K562 (cell line): ENCODE measurements around the gene SS18. TPM values are rescaled to one million over a fixed set of nuclear protein-coding genes. Genes with fewer than 3 reads are reported as not detected.

Experiments used
- ATAC-seq: fragments of 200-7000 bp; cut with Tn5 transposase; 3 replicates; pipeline ENCODE4 v1.9.1; 2020; ENCODE audit warnings: moderate library complexity
- BruUV-seq: library from RNA; stranded (reverse); fragments of 400-500 nt; replicated peaks from 2 replicates; lab custom pipeline; 2021; lab: Mats Ljungman, UMichigan
- CTCF ChIA-PET: fragments of 300-600 bp; formaldehyde crosslinking; extraction: SDS; loops from one replicate; lab custom pipeline; 2021; ENCODE audit warnings: low intra/inter-chr PET ratio; lab: Yijun Ruan, JAX
- POLR2A ChIA-PET: fragments of 300-600, 350-650 bp; sonication (Branson Sonifier 250); formaldehyde crosslinking; extraction: SDS; loops from one replicate; lab custom pipeline; 2021; ENCODE audit warnings: antibody characterized with exemption, inconsistent platforms; lab: Yijun Ruan, JAX
- DNase-seq, 4 experiments: peaks; one replicate each; pipeline versions ENCODE4 v3.0.0 to v3.0.0-alpha.2; 2011 to 2018; ENCODE audit warnings: low spot score in 3 of 4, mixed read lengths in 3 of 4; ENCODE audit errors: extremely low read depth in 1 of 4
- FAIRE-seq: peaks from 2 replicates; lab custom pipeline; 2011; peaks lifted over from hg19 to GRCh38; lab: Jason Lieb, UNC
- H2AFZ ChIP-seq: 2 replicates; pipeline ENCODE4 v1.6.0; 2011; ENCODE audit warnings: low read depth, low read length, control low read depth, inconsistent platforms
- H3K27ac ChIP-seq: fragments of 200-600 bp; 3 replicates; pipeline ENCODE4 v1.8.0; 2011; ENCODE audit warnings: low read depth, mild to moderate bottlenecking, control low read depth, inconsistent platforms, low read length, moderate library complexity, mixed read lengths; ENCODE audit errors: extremely low read depth
- H3K27me3 ChIP-seq, 2 experiments: fragments of 300-600 bp in 1 of 2; 2 replicates in 1 of 2; 3 replicates in 1 of 2; pipeline versions ENCODE4 v1.6.0 to v1.8.0; 2011; ENCODE audit warnings: inconsistent platforms in 2 of 2, low read length in 2 of 2, mild to moderate bottlenecking in 1 of 2, mixed read lengths in 1 of 2, moderate library complexity in 1 of 2; ENCODE audit not compliant: control insufficient read depth in 2 of 2, insufficient read depth in 2 of 2
- H3K36me3 ChIP-seq: fragments of 300-600 bp; 3 replicates; pipeline ENCODE4 v1.8.0; 2011; ENCODE audit warnings: mild to moderate bottlenecking, low read length, inconsistent platforms; ENCODE audit not compliant: control insufficient read depth, insufficient read depth
- H3K4me1 ChIP-seq, 2 experiments: fragments of 200-600 bp in 1 of 2; replicated peaks in 1 of 2; 2 replicates in 1 of 2; 3 replicates in 1 of 2; pipeline versions ENCODE4 v1.5.1 to v1.8.0; 2011; ENCODE audit warnings: inconsistent platforms in 2 of 2, low read length in 2 of 2, mild to moderate bottlenecking in 1 of 2, mixed read lengths in 1 of 2, moderate library complexity in 1 of 2; ENCODE audit not compliant: control insufficient read depth in 2 of 2, insufficient read depth in 2 of 2
- H3K4me2 ChIP-seq: 2 replicates; pipeline ENCODE4 v1.6.1; 2011; ENCODE audit warnings: low read length, control low read depth, inconsistent platforms, mixed read lengths; ENCODE audit not compliant: insufficient read depth
- H3K4me3 ChIP-seq: fragments of 200-600 bp; sonication (generic), shearing (Covaris generic); 2 replicates; pipeline ENCODE4 v1.5.1; 2016; ENCODE audit warnings: control low read depth, inconsistent platforms
- H3K79me2 ChIP-seq: fragments of 200-600 bp; 3 replicates; pipeline ENCODE4 v1.8.0; 2011; ENCODE audit warnings: low read length, inconsistent platforms; ENCODE audit not compliant: control insufficient read depth, insufficient read depth
- H3K9ac ChIP-seq, 2 experiments: 2 replicates each; pipeline versions ENCODE4 v1.6.0 to v1.6.1; 2011; ENCODE audit warnings: low read depth in 2 of 2, low read length in 2 of 2, control low read depth in 1 of 2, inconsistent platforms in 1 of 2, mild to moderate bottlenecking in 1 of 2, mixed read lengths in 1 of 2; ENCODE audit not compliant: insufficient read depth in 1 of 2
- H3K9me1 ChIP-seq: one replicate; pipeline ENCODE4 v1.6.0; 2011; ENCODE audit warnings: inconsistent platforms, mild to moderate bottlenecking, low read length, moderate library complexity; ENCODE audit not compliant: control insufficient read depth, insufficient read depth
- H3K9me3 ChIP-seq: replicated peaks from 2 replicates; pipeline ENCODE4 v1.5.1; 2011; ENCODE audit warnings: low read depth, low read length, inconsistent platforms; ENCODE audit not compliant: control insufficient read depth, insufficient read depth
- H4K20me1 ChIP-seq: replicated peaks from 2 replicates; pipeline ENCODE4 v1.6.1; 2011; ENCODE audit warnings: low read length, inconsistent platforms, mixed read lengths; ENCODE audit not compliant: control insufficient read depth, insufficient read depth
- BMI1 ChIP-seq: fragments of 150-350 bp; IDR thresholded peaks from 2 replicates; pipeline ENCODE4 v1.6.1; 2014; ENCODE audit warnings: low read length
- BRF2 ChIP-seq: IDR thresholded peaks from 3 replicates; pipeline ENCODE4 v1.6.1; 2011; ENCODE audit warnings: borderline replicate concordance, mild to moderate bottlenecking; ENCODE audit not compliant: insufficient read length, insufficient read depth
- CREM ChIP-seq: IDR thresholded peaks from 2 replicates; pipeline ENCODE4 v1.6.1; 2014; ENCODE audit warnings: antibody characterized with exemption, low read depth
- DEAF1 ChIP-seq: fragments of 450-650 bp; formaldehyde crosslinking; IDR thresholded peaks from 2 replicates; pipeline ENCODE4 v1.4.0; 2020; ENCODE audit warnings: mild to moderate bottlenecking, moderate library complexity
- EHMT2 ChIP-seq: fragments of 450-650 bp; IDR thresholded peaks from 2 replicates; pipeline ENCODE4 v1.6.1; 2018; ENCODE audit warnings: antibody characterized with exemption
- FOXK2 ChIP-seq, 2 experiments: fragments of 450-650 bp; IDR thresholded peaks in 1 of 2; conservative IDR thresholded peaks in 1 of 2; 2 replicates each; pipeline ENCODE4 v1.6.1; 2016; ENCODE audit warnings: low read depth in 2 of 2, mild to moderate bottlenecking in 1 of 2
- GATA2 ChIP-seq: sonication (generic); formaldehyde crosslinking; IDR thresholded peaks from 2 replicates; pipeline ENCODE4 v1.4.0; 2020; ENCODE audit warnings: mild to moderate bottlenecking, missing genetic modification reagents
- NCOA2 ChIP-seq, 2 experiments: fragments of 450-650 bp; IDR thresholded peaks; 2 replicates each; pipeline ENCODE4 v1.6.1; 2018; ENCODE audit warnings: mild to moderate bottlenecking in 2 of 2, moderate library complexity in 1 of 2; ENCODE audit not compliant: partially characterized antibody in 2 of 2
- NR1H2 ChIP-seq: sonication (generic); formaldehyde crosslinking; IDR thresholded peaks from 2 replicates; pipeline ENCODE4 v1.4.0; 2020; ENCODE audit warnings: mild to moderate bottlenecking, missing genetic modification reagents
- PHF8 ChIP-seq: fragments of 200-600 bp; sonication (generic); IDR thresholded peaks from 2 replicates; pipeline ENCODE4 v1.6.1; 2012; ENCODE audit warnings: mixed run types, mild to moderate bottlenecking, inconsistent platforms, low read length, moderate library complexity, borderline replicate concordance
- SIRT6 ChIP-seq: IDR thresholded peaks from one replicate; pipeline ENCODE4 v1.6.1; 2012; ENCODE audit warnings: low read depth, mild to moderate bottlenecking, control low read depth, inconsistent platforms, low read length, moderate library complexity
- WHSC1 ChIP-seq: IDR thresholded peaks from one replicate; pipeline ENCODE4 v1.6.1; 2012; ENCODE audit warnings: low read length, control low read depth, inconsistent platforms
- ZBTB17 ChIP-seq: fragments of 450-650 bp; formaldehyde crosslinking; IDR thresholded peaks from 2 replicates; pipeline ENCODE4 v1.4.0; 2020; ENCODE audit warnings: mild to moderate bottlenecking
- ZNF239 ChIP-seq: fragments of 250-450 bp; sonication (Bioruptor Pico); IDR thresholded peaks from 2 replicates; pipeline ENCODE4 v1.4.0; 2020; ENCODE audit warnings: mild to moderate bottlenecking
- ZNF395 ChIP-seq: fragments of 200-800 bp; sonication (Bioruptor generic); IDR thresholded peaks from 2 replicates; pipeline ENCODE4 v1.6.1; 2017; ENCODE audit warnings: missing genetic modification characterization, missing compliant biosample characterization
- ZNF518B ChIP-seq: fragments of 250-450 bp; sonication (Bioruptor Pico); IDR thresholded peaks from 2 replicates; pipeline ENCODE4 v1.5.0; 2021; ENCODE audit warnings: mild to moderate bottlenecking, moderate library complexity
- ZNF57 ChIP-seq: fragments of 450-650 bp; formaldehyde crosslinking; IDR thresholded peaks from 2 replicates; pipeline ENCODE4 v1.4.0; 2020; ENCODE audit warnings: mild to moderate bottlenecking, moderate library complexity
- WGBS: fragments of 100-300 bp; shearing (Covaris generic); methylation state at CpG from one replicate; pipeline ENCODE4 v1.1.6; 2016; ENCODE audit warnings: low coverage, mixed read lengths; ENCODE audit not compliant: insufficient coverage; ENCODE audit errors: missing lambda C conversion rate; 5-methylcytosine and 5-hydroxymethylcytosine counted together
- in situ Hi-C: fragments of 300-500 bp; cut with MboI; formaldehyde crosslinking; loops from 4 replicates; pipeline ENCODE4 v1.15.0; 2018; ENCODE audit warnings: inconsistent platforms, mixed read lengths
- intact Hi-C: fragments of 100-400 bp; cut with micrococcal nuclease; formaldehyde crosslinking; loops from 2 replicates; pipeline ENCODE4 v1.14.2; 2022
- polyA plus RNA-seq, 8 experiments: library from polyadenylated mRNA; depleted of rRNA in 4 of 8; stranded (reverse) in 5 of 8; unstranded in 3 of 8; fragments of >200 nt; fragmentation: Nextera tagmentation in 2 of 8; fragmentation: Illumina TruSeq in 1 of 8; extraction: Ambion mirVana in 2 of 8; extraction: Trizol in 1 of 8; gene quantifications; 2 replicates each; pipeline versions ENCODE4 v1.2.1 to v1.2.3, GENCODE V29; 2011 to 2014; ENCODE audit warnings: inconsistent platforms in 1 of 8, missing spikeins in 1 of 8
- total RNA-seq, 7 experiments: library from RNA; depleted of rRNA in 6 of 7; stranded (reverse); fragments of >200 nt in 6 of 7; fragmentation: Illumina TruSeq in 2 of 7; extraction: Trizol in 2 of 7; gene quantifications; 2 replicates each; pipeline versions ENCODE4 v1.2.1 to v1.2.3, GENCODE V29; 2011 to 2021; ENCODE audit warnings: low replicate concordance in 1 of 7

Gene SS18
- total and polyA plus RNA-seq, 9 of the 15 experiments (the other 6 are each of a cell fraction or from before 2014, with no cell fraction given): 30.9 to 190 (median 102) TPM

- no peak for FAIRE-seq
- Histone ChIP-seq H3K4me2 (no peak overlapping the region), H3K36me3 (peaks cover 56% of the 10 kb centered on the region), H3K4me3 (no peak overlapping the region), H3K9me1 (no peaks in the 10 kb centered on the region), H3K9me3 (no peaks in the 10 kb centered on the region), H2AFZ (no peak overlapping the region), H3K27ac (no peak overlapping the region), H4K20me1 (peaks cover 6% of the 10 kb centered on the region), H3K4me1 (peaks cover 15 to 21% of the 10 kb centered on the region in 2 experiments; a peak in 4 of 5 replicates), H3K9ac (no peak overlapping the region), H3K27me3 (no peaks in the 10 kb centered on the region), H3K79me2 (peaks cover 85% of the 10 kb centered on the region)
- in situ Hi-C loops: no loop called here
- ChIA-PET CTCF (no interaction called here), POLR2A (interaction anchor here (0.7 to 1.1 kb wide), 2 partner anchors 11 to 12 kb away, joined by 3 read pairs; no protein-coding TSS in a partner anchor)
- BruUV-seq: no TSS peak
- 85% methylated on average over 6 of the region's 6 CpGs for WGBS
- no peak for ATAC-seq
- intact Hi-C loops: no loop called here
- DNase-seq: no peak
- no peak for TF ChIP-seq BRF2
- TF ChIP-seq DEAF1 (CRISPR knock-in tag): no peak
- no peak for TF ChIP-seq ZNF239 (CRISPR knock-in tag)
- no peak for TF ChIP-seq NCOA2 (IDR thresholded peaks at IDR 0.05; ENCODE audit: partially characterized antibody in 2 of 2)
- TF ChIP-seq SIRT6: no peak
- no peak for TF ChIP-seq BMI1
- no peak for TF ChIP-seq ZNF395
- no peak for TF ChIP-seq ZNF518B
- TF ChIP-seq WHSC1: no peak
- no peak for TF ChIP-seq EHMT2
- no peak for TF ChIP-seq ZNF57 (CRISPR knock-in tag)
- no peak for TF ChIP-seq PHF8
- no peak for TF ChIP-seq FOXK2 (conservative IDR thresholded peaks at IDR 0.05 in 1 of 2, IDR thresholded peaks at IDR 0.05 in 1 of 2; ENCODE audit: low read depth in 2 of 2)
- no peak for TF ChIP-seq ZBTB17
- TF ChIP-seq GATA2 (CRISPR knock-in tag): no peak
- TF ChIP-seq CREM: no peak
- TF ChIP-seq NR1H2: no peak
Observed at GRCh38 chr18:26086959-26087358, 3.5 kb downstream of the SS18 start.
